Posterior vena cava (tissue), 2 donors: ENCODE data around the gene PPP2R2C. TPM values are rescaled to one million over a fixed set of nuclear protein-coding genes. Genes with fewer than 3 reads are reported as not detected.

ENCODE experiments used
- DNase-seq: peaks from one replicate; pipeline ENCODE4 v3.0.0-alpha.2; 2020; ENCODE audit warnings: low spot score
- intact Hi-C, 2 donors: fragments of 100-400 bp; cut with DNase I; formaldehyde crosslinking; loops; one replicate each; pipeline versions ENCODE4 v1.14.1 to v1.14.2; 2022 to 2023
- total RNA-seq, 2 donors: library from RNA; stranded (reverse); fragmentation: NEBNext Ultra II Directional; extraction: Animal tissue kit (Norgen Biotek cat#: 25700); gene quantifications; one replicate each; pipeline ENCODE4 v1.2.1, GENCODE V29; 2021
- donor health status: DM: yes; HTN: yes; CAD: no.
- donor health status: DM: yes; HTN: yes; CAD: no.

PPP2R2C gene
- total RNA-seq, 2 donors from 2014 or later: 3.9 to 18.3 TPM

DNA sequence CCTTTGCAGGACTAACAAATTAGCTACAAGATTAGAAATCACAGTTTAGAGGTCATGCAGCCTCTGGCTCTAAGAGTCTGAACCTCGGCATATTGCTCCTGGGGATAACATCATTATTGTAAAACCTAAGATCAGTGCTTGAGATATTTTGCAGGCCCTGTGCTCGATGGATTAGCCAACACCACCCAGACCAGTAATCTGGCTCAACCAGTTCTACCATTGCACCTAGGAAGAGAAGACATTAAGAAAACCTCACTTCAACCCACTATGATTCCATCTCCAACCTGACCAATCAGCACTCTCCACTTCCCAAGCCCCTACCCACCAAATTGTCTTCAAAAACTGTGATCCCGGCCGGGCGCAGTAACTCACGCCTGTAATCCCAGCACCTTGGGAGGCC is 159.2 kb downstream of the PPP2R2C start:
- no peak for DNase-seq
- intact Hi-C loops: no loop called here

DNA sequence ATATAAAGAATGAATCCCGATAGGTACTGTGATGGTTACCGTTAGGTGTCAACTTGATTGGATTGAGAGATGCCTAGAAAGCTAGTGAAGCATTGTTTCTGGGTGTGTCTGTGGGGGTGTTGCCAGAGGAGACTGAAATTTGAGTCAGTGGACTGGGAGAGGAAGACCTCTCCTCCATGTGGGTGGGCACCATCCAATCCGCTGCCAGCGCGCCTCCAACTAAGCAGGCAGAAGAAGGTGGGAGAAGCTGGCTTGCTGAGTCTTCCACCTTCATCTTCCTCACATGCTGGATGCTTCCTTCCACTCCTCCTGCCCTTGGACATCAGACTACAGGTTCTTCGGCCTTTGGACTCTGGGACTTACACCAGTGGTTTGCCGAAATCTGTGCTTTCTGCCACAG is 162.6 kb downstream of the PPP2R2C start:
- no peak for DNase-seq
- intact Hi-C loops: no loop called here

DNA sequence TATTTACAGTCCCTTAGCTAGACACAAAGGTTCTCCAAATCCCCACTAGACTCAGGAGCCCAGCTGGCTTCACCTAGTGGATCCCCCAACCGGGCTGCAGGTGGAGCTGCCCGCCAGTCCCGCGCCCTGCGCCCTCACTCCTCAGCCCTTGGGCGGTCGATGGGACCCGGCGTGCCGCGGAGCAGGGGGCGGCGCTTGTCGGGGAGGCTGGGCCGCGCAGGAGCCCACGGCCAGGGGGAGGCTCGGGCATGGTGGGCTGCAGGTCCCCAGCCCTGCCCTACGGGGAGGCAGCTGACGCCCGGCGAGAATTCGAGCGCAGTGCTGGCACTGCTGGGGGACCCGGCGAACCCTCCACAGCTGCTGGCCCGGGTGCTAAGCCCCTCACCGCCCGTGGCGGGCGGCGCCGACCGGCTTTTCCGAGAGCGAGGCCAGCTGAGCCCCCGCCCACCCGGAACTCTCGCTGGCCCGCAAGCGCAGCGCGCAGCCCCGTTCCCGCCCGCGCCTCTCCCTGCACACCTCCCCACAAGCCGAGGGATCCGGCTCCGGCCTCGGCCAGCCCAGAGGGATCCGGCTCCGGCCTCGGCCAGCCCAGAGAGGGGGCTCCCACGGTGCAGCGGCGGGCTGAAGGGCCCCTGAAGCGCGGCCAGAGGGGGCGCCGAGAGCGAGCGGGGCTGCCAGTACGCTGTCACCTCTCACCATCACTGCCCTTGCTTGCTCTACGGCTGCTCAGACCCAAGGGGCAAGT is 163.3 kb downstream of the PPP2R2C start:
- no peak for DNase-seq
- intact Hi-C loops: no loop called here

DNA sequence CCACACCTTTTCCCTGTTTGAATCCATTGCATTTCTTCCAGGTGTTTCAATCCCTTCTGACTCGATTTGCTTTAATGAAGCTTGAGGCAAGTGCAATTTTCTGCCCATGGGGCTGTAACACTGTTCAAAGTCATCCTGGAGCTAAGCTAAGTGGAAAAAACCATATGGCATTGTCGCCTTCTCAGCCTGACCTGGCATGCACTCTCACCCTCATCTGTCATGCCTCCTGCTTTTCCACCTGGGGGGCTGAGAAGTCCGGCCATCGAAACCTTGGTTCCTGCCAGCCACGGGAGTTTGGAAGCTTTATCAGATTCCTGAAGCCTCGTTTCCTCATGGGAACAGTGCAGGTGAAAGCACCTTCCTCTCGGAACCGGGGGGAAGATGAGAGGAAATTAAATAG is 164.5 kb downstream of the PPP2R2C start:
- intact Hi-C loops: no loop called here
- DNase-seq: no peak

- intact Hi-C loops: no loop called here
- no peak for DNase-seq
Observed at GRCh38 chr4:6307230-6307629, 165.2 kb downstream of the PPP2R2C start.

GRCh38 chr4:6306299-6306698 is 166.1 kb downstream of the PPP2R2C start:
- intact Hi-C loops: no loop called here
- no peak for DNase-seq

- DNase-seq: no peak
- intact Hi-C loops: no loop called here
Observed at GRCh38 chr4:6303943-6304342, 168.5 kb downstream of the PPP2R2C start.

DNA sequence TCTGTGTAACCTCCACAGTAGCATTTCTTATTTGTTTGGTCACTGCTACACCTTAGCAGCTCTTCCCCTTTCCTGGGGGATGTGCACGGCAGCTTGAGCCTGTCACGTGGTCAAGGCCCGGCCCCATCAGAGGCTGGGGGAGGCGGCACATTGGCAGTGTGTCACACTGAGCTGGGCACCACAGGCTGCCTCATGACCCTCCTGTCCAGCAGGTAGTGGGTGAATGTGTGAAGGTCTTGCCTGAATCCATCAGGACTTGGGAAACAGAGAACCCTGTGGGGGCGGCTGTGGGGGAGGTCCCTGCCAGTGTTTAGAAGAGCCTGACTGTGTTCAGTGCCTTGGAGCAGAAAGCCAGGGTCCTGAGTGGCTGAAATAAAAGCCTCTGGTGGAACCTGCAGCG is 169.5 kb downstream of the PPP2R2C start:
- intact Hi-C loops: no loop called here
- DNase-seq: no peak

- intact Hi-C loops: no loop called here
Observed at GRCh38 chr4:6301732-6302442, 170.5 kb downstream of the PPP2R2C start.

GRCh38 chr4:6301051-6301731 is 171.2 kb downstream of the PPP2R2C start:
- DNase-seq: no peak
- intact Hi-C loops: no loop called here

More at GRCh38 chr4:6301732-6302442, 170.5 kb downstream of the PPP2R2C start:
- no peak for DNase-seq

- DNase-seq: no peak
- intact Hi-C loops: no loop called here
Observed at GRCh38 chr4:6300359-6300758, 172.1 kb downstream of the PPP2R2C start.

- intact Hi-C loops: no loop called here
- no peak for DNase-seq
Observed at GRCh38 chr4:6299875-6300274, 172.5 kb downstream of the PPP2R2C start.

- intact Hi-C loops: no loop called here
- no peak for DNase-seq
Observed at GRCh38 chr4:6298852-6299251, 173.6 kb downstream of the PPP2R2C start.

DNA sequence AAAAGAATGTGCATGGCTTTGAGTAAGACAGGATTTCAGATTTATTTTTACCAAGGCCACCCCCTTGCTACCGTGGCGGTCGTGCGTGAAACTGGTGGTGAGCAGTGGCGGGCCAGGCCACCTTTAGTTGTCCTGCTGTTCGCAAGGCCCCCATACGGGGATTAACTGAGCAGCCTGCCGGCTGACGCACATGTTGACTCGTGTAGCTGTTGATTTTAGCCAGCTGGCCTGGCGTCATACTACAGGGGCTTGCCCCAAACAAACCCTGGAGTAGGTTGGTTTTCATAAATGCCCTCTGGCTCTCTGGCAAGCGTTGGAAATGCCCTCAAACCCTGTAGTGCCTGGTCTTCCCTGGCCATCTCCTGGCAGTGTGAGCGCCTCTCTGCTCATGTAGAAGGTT is 174.4 kb downstream of the PPP2R2C start:
- no peak for DNase-seq

GRCh38 chr4:6297266-6297815 is 175.1 kb downstream of the PPP2R2C start:
- DNase-seq: no peak
- intact Hi-C loops: no loop called here

More for the DNA sequence above, 174.4 kb downstream of the PPP2R2C start:
- intact Hi-C loops: no loop called here

- intact Hi-C loops: no loop called here
- no peak for DNase-seq
Observed at GRCh38 chr4:6296026-6296425, 176.4 kb downstream of the PPP2R2C start.

DNA sequence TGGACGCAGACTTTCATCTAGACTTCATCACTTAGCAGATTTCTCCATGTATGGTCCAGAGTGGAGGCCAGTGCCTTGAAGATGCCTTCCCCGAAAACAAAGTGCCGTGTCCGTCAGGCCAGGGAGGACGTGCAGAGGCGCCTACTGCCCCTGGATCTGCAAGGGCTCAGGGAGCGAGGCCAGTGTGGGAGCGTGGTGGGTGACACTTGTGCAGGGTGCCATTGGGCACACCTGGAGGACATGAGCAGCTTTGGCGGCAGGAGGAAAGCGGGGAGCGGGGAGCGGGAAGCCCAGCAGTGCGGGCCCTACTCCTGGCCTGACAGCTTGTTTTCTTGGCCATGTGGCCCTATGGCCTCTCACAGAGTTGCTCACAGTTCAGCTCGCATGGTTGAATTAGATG is 176.9 kb downstream of the PPP2R2C start:
- intact Hi-C loops: no loop called here

GRCh38 chr4:6294705-6295421 is 177.6 kb downstream of the PPP2R2C start:
- intact Hi-C loops: no loop called here

More for the DNA sequence above, 176.9 kb downstream of the PPP2R2C start:
- no peak for DNase-seq

DNA sequence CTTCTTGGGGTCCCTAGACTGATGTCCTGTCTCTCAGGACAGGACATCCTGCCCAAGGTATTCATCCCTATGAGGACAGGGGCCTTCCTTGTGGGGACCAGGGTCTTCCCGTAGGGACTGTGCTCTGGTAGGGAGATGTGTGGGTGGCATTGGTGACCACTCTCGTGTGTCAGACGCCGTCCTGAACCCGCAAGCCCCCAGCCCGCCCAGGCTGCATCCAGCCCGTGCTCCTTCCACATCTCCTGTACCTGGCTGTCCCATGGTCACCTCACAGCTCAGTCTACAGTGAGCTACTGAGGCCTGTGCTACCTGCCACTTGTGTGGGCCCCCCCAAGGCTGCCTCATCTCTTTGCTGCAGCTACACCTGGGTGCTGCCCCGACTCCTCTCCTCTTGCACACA is 178.8 kb downstream of the PPP2R2C start:
- no peak for DNase-seq
- intact Hi-C loops: no loop called here

More at GRCh38 chr4:6294705-6295421, 177.6 kb downstream of the PPP2R2C start:
- DNase-seq: no peak

GRCh38 chr4:6293097-6293445 is 179.3 kb downstream of the PPP2R2C start:
- no peak for DNase-seq
- intact Hi-C loops: no loop called here
